Nephron (organoid): ENCODE data around the gene DLX4.

ENCODE experiments used
- H3K27ac Mint-ChIP-seq, 3 experiments: 2 replicates each; pipeline ENCODE4 v1.8.0; 2020; ENCODE audit warnings: mixed read lengths in 3 of 3, mild to moderate bottlenecking in 2 of 3, moderate library complexity in 1 of 3
- H3K27me3 Mint-ChIP-seq: 2 replicates; pipeline ENCODE4 v1.8.0; 2021; ENCODE audit warnings: low read depth, mild to moderate bottlenecking, moderate library complexity, mixed read lengths
- H3K36me3 Mint-ChIP-seq: 2 replicates; pipeline ENCODE4 v1.8.0; 2020; ENCODE audit warnings: low read depth, mixed read lengths
- H3K4me1 Mint-ChIP-seq: 2 replicates; pipeline ENCODE4 v1.8.0; 2020; ENCODE audit warnings: mixed read lengths
- H3K4me3 Mint-ChIP-seq, 3 experiments: 2 replicates each; pipeline ENCODE4 v1.8.0; 2020; ENCODE audit warnings: mild to moderate bottlenecking in 3 of 3, mixed read lengths in 3 of 3, moderate library complexity in 2 of 3
- H3K9me3 Mint-ChIP-seq: 2 replicates; pipeline ENCODE4 v1.8.0; 2020; ENCODE audit warnings: mixed read lengths
- TF ChIP-seq, protein P1 (sequence below), 3 experiments: fragments of 200-600 bp; sonication (generic); IDR thresholded peaks; one replicate each; pipeline ENCODE4 v1.5.0; 2021; ENCODE audit warnings: antibody characterized with exemption in 3 of 3; ENCODE audit not compliant: unreplicated experiment in 3 of 3

DLX4 gene

GRCh38 chr17:50022463-50023130, 53.6 kb downstream of the DLX4 start:
- H3K27me3 Mint-ChIP-seq, result peaks cover 17% of the 10 kb centered on the region

DNA sequence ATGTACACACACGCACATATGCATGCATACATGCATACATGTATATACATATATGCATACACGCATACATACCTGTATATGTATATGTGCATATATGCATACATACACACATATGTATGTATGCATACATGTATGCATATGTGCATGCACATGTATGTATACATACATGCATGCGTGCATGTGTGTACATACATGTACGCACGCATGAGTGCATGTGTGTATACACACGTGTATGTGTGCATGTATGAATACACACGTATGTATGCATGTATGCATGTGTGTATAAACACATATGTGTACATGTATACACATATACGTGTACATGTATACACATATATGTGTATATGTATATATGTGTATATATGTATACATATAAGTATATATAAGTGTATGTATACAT, 54.5 kb downstream of the DLX4 start:
- H3K9me3 Mint-ChIP-seq, result no peaks in the 10 kb centered on the region

More at GRCh38 chr17:50022463-50023130, 53.6 kb downstream of the DLX4 start:
- Mint-ChIP-seq H3K9me3 (no peaks in the 10 kb centered on the region), H3K4me1 (peaks cover 23% of the 10 kb centered on the region), H3K36me3 (no peaks in the 10 kb centered on the region), H3K4me3 (no peak overlapping the region), H3K27ac (peak overlapping the region; percentile 3 to 76 (median 42))
- TF ChIP-seq, protein P1, sequence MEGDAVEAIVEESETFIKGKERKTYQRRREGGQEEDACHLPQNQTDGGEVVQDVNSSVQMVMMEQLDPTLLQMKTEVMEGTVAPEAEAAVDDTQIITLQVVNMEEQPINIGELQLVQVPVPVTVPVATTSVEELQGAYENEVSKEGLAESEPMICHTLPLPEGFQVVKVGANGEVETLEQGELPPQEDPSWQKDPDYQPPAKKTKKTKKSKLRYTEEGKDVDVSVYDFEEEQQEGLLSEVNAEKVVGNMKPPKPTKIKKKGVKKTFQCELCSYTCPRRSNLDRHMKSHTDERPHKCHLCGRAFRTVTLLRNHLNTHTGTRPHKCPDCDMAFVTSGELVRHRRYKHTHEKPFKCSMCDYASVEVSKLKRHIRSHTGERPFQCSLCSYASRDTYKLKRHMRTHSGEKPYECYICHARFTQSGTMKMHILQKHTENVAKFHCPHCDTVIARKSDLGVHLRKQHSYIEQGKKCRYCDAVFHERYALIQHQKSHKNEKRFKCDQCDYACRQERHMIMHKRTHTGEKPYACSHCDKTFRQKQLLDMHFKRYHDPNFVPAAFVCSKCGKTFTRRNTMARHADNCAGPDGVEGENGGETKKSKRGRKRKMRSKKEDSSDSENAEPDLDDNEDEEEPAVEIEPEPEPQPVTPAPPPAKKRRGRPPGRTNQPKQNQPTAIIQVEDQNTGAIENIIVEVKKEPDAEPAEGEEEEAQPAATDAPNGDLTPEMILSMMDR (IDR thresholded peaks at IDR 0.05; ENCODE audit: unreplicated experiment in 3 of 3), result no peak

More for the DNA sequence above, 54.5 kb downstream of the DLX4 start:
- H3K27ac Mint-ChIP-seq, result no peak overlapping the region
- H3K4me1 Mint-ChIP-seq, result peaks cover 32% of the 10 kb centered on the region
- TF ChIP-seq, protein P1 (IDR thresholded peaks at IDR 0.05; ENCODE audit: unreplicated experiment in 3 of 3), result no peak
- H3K27me3 Mint-ChIP-seq, result peaks cover 17% of the 10 kb centered on the region
- H3K36me3 Mint-ChIP-seq, result no peaks in the 10 kb centered on the region
- H3K4me3 Mint-ChIP-seq, result no peak overlapping the region
